CD4-positive, alpha-beta memory T cell (primary cell): ENCODE data around the gene STAC3. TPM values are rescaled to one million over a fixed set of nuclear protein-coding genes. Genes with fewer than 3 reads are reported as not detected.
"Not testable (repeated sequence)": the region's sequence is repeated elsewhere in the genome, so short reads cannot be mapped to it uniquely, and the experiment has no call there.

Source experiments
- CTCF ChIA-PET: fragments of 350-600 bp; sonication (Branson Sonifier 250); formaldehyde crosslinking; loops from one replicate; lab custom pipeline; 2021; ENCODE audit warnings: inconsistent platforms; ENCODE audit not compliant: partially characterized antibody; lab: Charles Lee
- POLR2A ChIA-PET: fragments of 350-600 bp; sonication (Branson Sonifier 250); formaldehyde crosslinking; loops from one replicate; lab custom pipeline; 2021; ENCODE audit not compliant: partially characterized antibody; lab: Charles Lee
- DNase-seq, 5 donors: peaks; one replicate each; pipeline versions ENCODE4 v3.0.0 to v3.0.0-alpha.2; 2020 to 2022; ENCODE audit warnings: mixed read lengths in 1 of 5
- H3K27ac ChIP-seq: one replicate; pipeline ENCODE4 v1.7.0; 2013; ENCODE audit warnings: low read depth, low read length
- H3K27me3 ChIP-seq: 2 replicates; pipeline ENCODE4 v1.7.0; 2013; ENCODE audit warnings: mild to moderate bottlenecking, low read length, moderate library complexity; ENCODE audit not compliant: insufficient read depth
- H3K36me3 ChIP-seq: 2 replicates; pipeline ENCODE4 v1.7.0; 2013; ENCODE audit warnings: mild to moderate bottlenecking, low read length, moderate library complexity; ENCODE audit not compliant: insufficient read depth
- H3K4me1 ChIP-seq: 2 replicates; pipeline ENCODE4 v1.7.0; 2013; ENCODE audit warnings: mild to moderate bottlenecking, low read length, moderate library complexity; ENCODE audit not compliant: insufficient read depth
- H3K4me3 ChIP-seq, 2 donors: one replicate each; pipeline ENCODE4 v1.7.0; 2013; ENCODE audit warnings: low read length in 2 of 2, mild to moderate bottlenecking in 1 of 2
- H3K9me3 ChIP-seq, 2 donors: one replicate each; pipeline ENCODE4 v1.7.0; 2013; ENCODE audit warnings: low read length in 2 of 2, control low read depth in 1 of 2; ENCODE audit not compliant: control insufficient read depth in 1 of 2
- H3K27ac Mint-ChIP-seq, 7 donors: one replicate each; pipeline ENCODE4 v1.8.0; 2020 to 2021; ENCODE audit warnings: mixed read lengths in 7 of 7, mild to moderate bottlenecking in 6 of 7, inconsistent platforms in 3 of 7, moderate library complexity in 3 of 7
- H3K27me3 Mint-ChIP-seq, 2 donors: one replicate each; pipeline ENCODE4 v1.8.0; 2020 to 2021; ENCODE audit warnings: mixed read lengths in 2 of 2
- H3K36me3 Mint-ChIP-seq, 2 donors: one replicate each; pipeline ENCODE4 v1.8.0; 2020 to 2021; ENCODE audit warnings: mixed read lengths in 2 of 2, inconsistent platforms in 1 of 2, mild to moderate bottlenecking in 1 of 2
- H3K4me1 Mint-ChIP-seq, 4 donors: one replicate each; pipeline ENCODE4 v1.8.0; 2020 to 2021; ENCODE audit warnings: mixed read lengths in 4 of 4, mild to moderate bottlenecking in 1 of 4
- H3K4me3 Mint-ChIP-seq, 8 donors: one replicate each; pipeline ENCODE4 v1.8.0; 2020 to 2021; ENCODE audit warnings: mixed read lengths in 8 of 8, mild to moderate bottlenecking in 7 of 8, moderate library complexity in 6 of 8, inconsistent platforms in 3 of 8
- H3K9me3 Mint-ChIP-seq, 8 donors: one replicate each; pipeline ENCODE4 v1.8.0; 2020 to 2021; ENCODE audit warnings: mixed read lengths in 8 of 8, mild to moderate bottlenecking in 5 of 8, inconsistent platforms in 3 of 8, moderate library complexity in 1 of 8
- intact Hi-C: fragments of 100-400 bp; cut with micrococcal nuclease; formaldehyde crosslinking; loops from one replicate; pipeline ENCODE4 v1.15.1; 2023
- polyA plus RNA-seq, 2 donors: library from polyadenylated mRNA; unstranded; fragments of 300-500 nt; fragmentation: Illumina TruSeq; gene quantifications; one replicate each; pipeline ENCODE4 v1.2.3, GENCODE V29; 2021
- total RNA-seq, 2 experiments: library from RNA; stranded (reverse); gene quantifications; one replicate each; pipeline ENCODE4 v1.2.3, GENCODE V29; 2021

The STAC3 gene
- total and polyA plus RNA-seq, 4 experiments from 2014 or later: 0.61 to 3.0 (median 2.7) TPM; not detected in 1

GRCh38 chr12:57276935-57277563 is 26.1 kb upstream of the STAC3 start:
- no peak overlapping the region for H3K27ac ChIP-seq
- ChIA-PET CTCF (interaction anchor here (1.0 to 1.6 kb wide), 4 partner anchors 9 to 185 kb away, joined by 3 to 10 read pairs (median 5); no protein-coding TSS in a partner anchor), POLR2A (interaction anchor here (0.6 kb wide), 1 partner anchor 13 kb away, joined by 3 read pairs; no protein-coding TSS in a partner anchor)
- peaks cover 37% of the 10 kb centered on the region for H3K36me3 ChIP-seq
- Mint-ChIP-seq H3K4me3 (no peak overlapping the region), H3K36me3 (peaks cover 59 to 69% of the 10 kb centered on the region in 2 donors), H3K27ac (no peak overlapping the region), H3K4me1 (peaks cover 13 to 26% (median 19%) of the 10 kb centered on the region in 4 donors), H3K27me3 (no peaks in the 10 kb centered on the region), H3K9me3 (peaks cover 0 to 1% (median 0%) of the 10 kb centered on the region in 8 donors)
- no peak for DNase-seq
- intact Hi-C loops: no loop called here
- H3K27me3 ChIP-seq: no peaks in the 10 kb centered on the region
- H3K4me1 ChIP-seq: peaks cover 16% of the 10 kb centered on the region
- no peak overlapping the region for H3K4me3 ChIP-seq
- no peaks in the 10 kb centered on the region for H3K9me3 ChIP-seq

- H3K4me3 ChIP-seq, H3K9me3 ChIP-seq, H3K4me3 Mint-ChIP-seq, CTCF ChIA-PET, H3K9me3 Mint-ChIP-seq, POLR2A ChIA-PET, H3K27me3 ChIP-seq, H3K27me3 Mint-ChIP-seq, DNase-seq, H3K27ac Mint-ChIP-seq, H3K27ac ChIP-seq, intact Hi-C loops: not testable (repeated sequence)
- Mint-ChIP-seq H3K4me1 (peaks cover 13 to 26% (median 19%) of the 10 kb centered on the region in 4 donors), H3K36me3 (peaks cover 59 to 72% of the 10 kb centered on the region in 2 donors)
- H3K4me1 ChIP-seq: peaks cover 16% of the 10 kb centered on the region
- peaks cover 37% of the 10 kb centered on the region for H3K36me3 ChIP-seq
Measured at GRCh38 chr12:57276233-57276632, 25.2 kb upstream of the STAC3 start.

GRCh38 chr12:57273516-57273915 is 22.5 kb upstream of the STAC3 start:
- intact Hi-C loops: no loop called here
- DNase-seq: no peak
- POLR2A ChIA-PET: interaction anchor here (0.6 kb wide), 1 partner anchor 26 kb away, joined by 3 read pairs; no protein-coding TSS in a partner anchor
- H3K27me3 Mint-ChIP-seq: no peaks in the 10 kb centered on the region
- H3K9me3 ChIP-seq: no peaks in the 10 kb centered on the region
- H3K4me3 ChIP-seq: no peak overlapping the region
- CTCF ChIA-PET: interaction anchor here (1.0 to 2.3 kb wide), 2 partner anchors 9 to 16 kb away, joined by 3 to 12 read pairs; no protein-coding TSS in a partner anchor
- H3K27ac Mint-ChIP-seq: peak overlapping the region in 1 of 7 donors; percentile 16
- H3K27ac ChIP-seq: no peak overlapping the region
- no peaks in the 10 kb centered on the region for H3K27me3 ChIP-seq
- peaks cover 0 to 9% (median 3%) of the 10 kb centered on the region in 4 donors for H3K4me1 Mint-ChIP-seq
- H3K4me3 Mint-ChIP-seq: no peak overlapping the region
- no peaks in the 10 kb centered on the region for H3K9me3 Mint-ChIP-seq
- H3K36me3 ChIP-seq: peaks cover 42% of the 10 kb centered on the region
- H3K4me1 ChIP-seq: no peaks in the 10 kb centered on the region
- H3K36me3 Mint-ChIP-seq: peaks cover 62 to 76% of the 10 kb centered on the region in 2 donors

GRCh38 chr12:57272337-57273151 is 21.6 kb upstream of the STAC3 start:
- Mint-ChIP-seq H3K27me3 (no peaks in the 10 kb centered on the region), H3K4me1 (peaks cover 0 to 4% (median 1%) of the 10 kb centered on the region in 4 donors), H3K27ac (peak overlapping the region in 2 of 7 donors; percentile 16 to 64), H3K4me3 (no peak overlapping the region), H3K36me3 (peaks cover 59 to 74% of the 10 kb centered on the region in 2 donors), H3K9me3 (no peaks in the 10 kb centered on the region)
- H3K27me3 ChIP-seq: no peaks in the 10 kb centered on the region
- H3K4me1 ChIP-seq: no peaks in the 10 kb centered on the region
- peaks cover 38% of the 10 kb centered on the region for H3K36me3 ChIP-seq
- H3K27ac ChIP-seq: no peak overlapping the region
- POLR2A ChIA-PET: no interaction called here
- CTCF ChIA-PET: interaction anchor here (1.0 to 2.3 kb wide), 2 partner anchors 8 to 17 kb away, joined by 3 to 12 read pairs; no protein-coding TSS in a partner anchor
- intact Hi-C loops: no loop called here
- H3K9me3 ChIP-seq: no peaks in the 10 kb centered on the region
- peak in 1 of 5 donors; percentile 27 for DNase-seq
- H3K4me3 ChIP-seq: no peak overlapping the region

DNA sequence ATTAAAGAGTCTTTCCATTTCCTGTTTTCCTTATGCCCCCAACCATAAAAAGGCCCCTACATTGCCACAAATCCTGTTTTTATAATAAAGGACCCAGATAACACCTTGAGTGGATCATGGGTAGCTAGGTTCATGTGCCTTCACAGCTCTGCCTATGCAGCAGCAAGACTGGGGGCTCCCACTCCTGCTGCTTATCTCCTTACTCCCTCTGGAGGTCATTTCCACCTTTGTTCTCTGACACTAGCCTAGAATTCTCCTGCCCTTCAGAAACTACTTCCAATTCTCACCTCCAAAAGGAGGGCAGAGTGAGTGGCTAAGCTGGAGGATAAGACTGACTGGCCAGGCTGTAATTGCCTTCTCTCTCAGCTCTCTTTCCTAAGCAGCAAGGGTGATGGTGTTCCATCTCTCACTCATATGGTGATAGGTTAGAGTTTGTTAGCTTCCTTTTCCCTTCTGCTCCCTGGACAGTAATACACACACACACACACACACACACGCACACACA is 20.0 kb upstream of the STAC3 start:
- no peaks in the 10 kb centered on the region for H3K9me3 Mint-ChIP-seq
- ChIA-PET POLR2A (no interaction called here), CTCF (interaction anchor here (1.7 to 1.8 kb wide), 2 partner anchors 29 to 182 kb away, joined by 4 to 6 read pairs; no protein-coding TSS in a partner anchor)
- Histone ChIP-seq H3K27ac (no peak overlapping the region), H3K4me3 (no peak overlapping the region), H3K9me3 (no peaks in the 10 kb centered on the region), H3K27me3 (no peaks in the 10 kb centered on the region), H3K4me1 (no peaks in the 10 kb centered on the region), H3K36me3 (peaks cover 48% of the 10 kb centered on the region)
- no peak for DNase-seq
- H3K27me3 Mint-ChIP-seq: no peaks in the 10 kb centered on the region
- no peak overlapping the region for H3K4me3 Mint-ChIP-seq
- peak overlapping the region in 4 of 7 donors; percentile 4 to 59 (median 36) for H3K27ac Mint-ChIP-seq
- peaks cover 53 to 73% of the 10 kb centered on the region in 2 donors for H3K36me3 Mint-ChIP-seq
- intact Hi-C loops: no loop called here
- H3K4me1 Mint-ChIP-seq: peaks cover 0 to 4% (median under 1%) of the 10 kb centered on the region in 4 donors

- H3K4me1 ChIP-seq: no peaks in the 10 kb centered on the region
- H3K4me3 Mint-ChIP-seq: no peak overlapping the region
- H3K27me3 Mint-ChIP-seq: no peaks in the 10 kb centered on the region
- CTCF ChIA-PET: interaction anchor here (1.4 kb wide), 1 partner anchor 26 kb away, joined by 3 read pairs; no protein-coding TSS in a partner anchor
- no peak overlapping the region for H3K27ac ChIP-seq
- peaks cover 46 to 67% of the 10 kb centered on the region in 2 donors for H3K36me3 Mint-ChIP-seq
- H3K9me3 Mint-ChIP-seq: no peaks in the 10 kb centered on the region
- peaks cover 0 to 4% (median 3%) of the 10 kb centered on the region in 4 donors for H3K4me1 Mint-ChIP-seq
- H3K36me3 ChIP-seq: peaks cover 39% of the 10 kb centered on the region
- H3K27me3 ChIP-seq: no peaks in the 10 kb centered on the region
- DNase-seq: no peak
- H3K27ac Mint-ChIP-seq: peak overlapping the region in 3 of 7 donors; percentile 15 to 88 (median 28)
- intact Hi-C loops: no loop called here
- POLR2A ChIA-PET: no interaction called here
- no peak overlapping the region for H3K4me3 ChIP-seq
- no peaks in the 10 kb centered on the region for H3K9me3 ChIP-seq
Measured at GRCh38 chr12:57268264-57268663, 17.3 kb upstream of the STAC3 start.
